ENCODE data around the gene SPATA20.

SPATA20 gene

DNA sequence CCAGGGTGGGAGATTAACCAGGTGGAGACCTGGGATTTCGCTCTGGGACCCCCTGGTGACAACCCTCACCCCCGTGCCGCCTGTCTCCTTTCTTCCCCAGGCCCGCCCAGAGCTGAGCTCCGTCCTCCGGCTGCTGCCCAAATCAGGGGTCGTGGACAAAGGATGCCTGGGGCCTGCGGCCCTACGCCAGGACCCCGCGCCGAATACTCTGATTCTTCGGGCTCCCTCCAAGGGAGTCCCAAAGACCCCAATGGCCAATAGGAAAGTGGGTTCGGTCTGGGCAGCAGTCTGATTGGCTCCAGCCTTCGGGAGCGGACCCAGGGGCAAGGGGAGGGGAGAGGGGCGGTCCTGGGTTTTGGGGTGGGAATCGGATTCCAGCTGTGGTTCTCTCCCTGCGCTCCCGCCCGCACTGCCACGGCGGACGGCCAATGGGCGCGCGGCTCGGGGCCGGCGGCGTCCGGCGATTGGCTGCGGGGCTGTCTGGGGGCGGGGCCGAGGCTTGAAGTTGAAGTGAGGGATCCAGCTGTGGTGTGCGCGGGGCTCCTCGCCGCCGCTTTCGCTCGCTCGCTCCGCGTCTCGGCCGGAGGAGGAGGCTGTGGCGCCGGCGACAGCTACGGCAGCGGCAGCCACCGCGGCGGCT, 13.3 kb downstream of the SPATA20 start, which contains the start of gene CACNA1G:
Gene CACNA1G, plus strand, starts transcription at position 531 of the 640 bp plus-strand sequence. CDS start 745 bp downstream, outside the sequence.
- Histone ChIP-seq H3K4me2 (ENCODE audit: low read length) (peak within 1 kb of the TSS; percentile 91), H2AFZ (ENCODE audit: low read depth, low read length) (no peak within 1 kb of the TSS), H3K36me3 (replicated peaks; ENCODE audit: low read depth, low read length) (no peaks in the 10 kb centered on the region), H3K9ac (ENCODE audit: low read length) (peak within 1 kb of the TSS; percentile 34; the same call in 1 of the 2 replicates), H3K4me3 (ENCODE audit: low read length) (peak within 1 kb of the TSS; percentile 75), H4K20me1 (ENCODE audit: insufficient read depth, low read length) (no peaks in the 10 kb centered on the region), H3K27me3 (ENCODE audit: low read depth, low read length) (peaks cover 26% of the 10 kb centered on the region), H3K9me3 (ENCODE audit: insufficient read depth, low read length) (no peaks in the 10 kb centered on the region), H3K79me2 (ENCODE audit: low read length) (no peaks in the 10 kb centered on the region), H3K4me1 (ENCODE audit: low read length) (peaks cover 4% of the 10 kb centered on the region; the same call in 1 of the 2 replicates), H3K27ac (ENCODE audit: low read length) (no peak within 1 kb of the TSS)
- no peak for TF ChIP-seq EZH2phosphoT487 (IDR thresholded peaks at IDR 0.05; ENCODE audit: low read depth)
- TF ChIP-seq, protein P1, sequence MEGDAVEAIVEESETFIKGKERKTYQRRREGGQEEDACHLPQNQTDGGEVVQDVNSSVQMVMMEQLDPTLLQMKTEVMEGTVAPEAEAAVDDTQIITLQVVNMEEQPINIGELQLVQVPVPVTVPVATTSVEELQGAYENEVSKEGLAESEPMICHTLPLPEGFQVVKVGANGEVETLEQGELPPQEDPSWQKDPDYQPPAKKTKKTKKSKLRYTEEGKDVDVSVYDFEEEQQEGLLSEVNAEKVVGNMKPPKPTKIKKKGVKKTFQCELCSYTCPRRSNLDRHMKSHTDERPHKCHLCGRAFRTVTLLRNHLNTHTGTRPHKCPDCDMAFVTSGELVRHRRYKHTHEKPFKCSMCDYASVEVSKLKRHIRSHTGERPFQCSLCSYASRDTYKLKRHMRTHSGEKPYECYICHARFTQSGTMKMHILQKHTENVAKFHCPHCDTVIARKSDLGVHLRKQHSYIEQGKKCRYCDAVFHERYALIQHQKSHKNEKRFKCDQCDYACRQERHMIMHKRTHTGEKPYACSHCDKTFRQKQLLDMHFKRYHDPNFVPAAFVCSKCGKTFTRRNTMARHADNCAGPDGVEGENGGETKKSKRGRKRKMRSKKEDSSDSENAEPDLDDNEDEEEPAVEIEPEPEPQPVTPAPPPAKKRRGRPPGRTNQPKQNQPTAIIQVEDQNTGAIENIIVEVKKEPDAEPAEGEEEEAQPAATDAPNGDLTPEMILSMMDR (IDR thresholded peaks at IDR 0.05; ENCODE audit: low read depth, low read length) = no peak

- H3K27me3 ChIP-seq (ENCODE audit: low read depth, low read length) = peaks cover 33% of the 10 kb centered on the region
Measured at GRCh38 chr17:50560931-50561745, 14.2 kb downstream of the SPATA20 start.

GRCh38 chr17:50561746-50562141, 14.8 kb downstream of the SPATA20 start:
- peaks cover 40% of the 10 kb centered on the region for H3K27me3 ChIP-seq (ENCODE audit: low read depth, low read length)
- no peak overlapping the region for H3K4me3 ChIP-seq (ENCODE audit: low read length)
- H3K4me1 ChIP-seq (ENCODE audit: low read length) = peaks cover 4% of the 10 kb centered on the region; the same call in 1 of the 2 replicates

More at GRCh38 chr17:50560931-50561745, 14.2 kb downstream of the SPATA20 start:
- Histone ChIP-seq H3K27ac (ENCODE audit: low read length) (no peak overlapping the region), H3K79me2 (ENCODE audit: low read length) (no peaks in the 10 kb centered on the region), H3K36me3 (replicated peaks; ENCODE audit: low read depth, low read length) (no peaks in the 10 kb centered on the region), H3K9me3 (ENCODE audit: insufficient read depth, low read length) (no peaks in the 10 kb centered on the region), H2AFZ (ENCODE audit: low read depth, low read length) (no peak overlapping the region), H3K4me1 (ENCODE audit: low read length) (peaks cover 4% of the 10 kb centered on the region; the same call in 1 of the 2 replicates), H3K4me3 (ENCODE audit: low read length) (peak overlapping the region; percentile 75), H3K9ac (ENCODE audit: low read length) (peak overlapping the region; percentile 34; the same call in 1 of the 2 replicates), H4K20me1 (ENCODE audit: insufficient read depth, low read length) (no peaks in the 10 kb centered on the region), H3K4me2 (ENCODE audit: low read length) (peak overlapping the region; percentile 91)
- TF ChIP-seq, protein P1 (IDR thresholded peaks at IDR 0.05; ENCODE audit: low read depth, low read length) = no peak
- TF ChIP-seq EZH2phosphoT487 (IDR thresholded peaks at IDR 0.05; ENCODE audit: low read depth) = no peak

More at GRCh38 chr17:50561746-50562141, 14.8 kb downstream of the SPATA20 start:
- Histone ChIP-seq H4K20me1 (ENCODE audit: insufficient read depth, low read length) (no peaks in the 10 kb centered on the region), H2AFZ (ENCODE audit: low read depth, low read length) (no peak overlapping the region), H3K79me2 (ENCODE audit: low read length) (no peaks in the 10 kb centered on the region), H3K9me3 (ENCODE audit: insufficient read depth, low read length) (no peaks in the 10 kb centered on the region), H3K9ac (ENCODE audit: low read length) (no peak overlapping the region), H3K36me3 (replicated peaks; ENCODE audit: low read depth, low read length) (no peaks in the 10 kb centered on the region), H3K27ac (ENCODE audit: low read length) (no peak overlapping the region), H3K4me2 (ENCODE audit: low read length) (no peak overlapping the region)
- TF ChIP-seq, protein P1 (IDR thresholded peaks at IDR 0.05; ENCODE audit: low read depth, low read length) = no peak
- TF ChIP-seq EZH2phosphoT487 (IDR thresholded peaks at IDR 0.05; ENCODE audit: low read depth) = no peak

Data from OCI-LY3 (cell line).